Measurements from ENCODE around the gene MEF2C.

Gene MEF2C

DNA sequence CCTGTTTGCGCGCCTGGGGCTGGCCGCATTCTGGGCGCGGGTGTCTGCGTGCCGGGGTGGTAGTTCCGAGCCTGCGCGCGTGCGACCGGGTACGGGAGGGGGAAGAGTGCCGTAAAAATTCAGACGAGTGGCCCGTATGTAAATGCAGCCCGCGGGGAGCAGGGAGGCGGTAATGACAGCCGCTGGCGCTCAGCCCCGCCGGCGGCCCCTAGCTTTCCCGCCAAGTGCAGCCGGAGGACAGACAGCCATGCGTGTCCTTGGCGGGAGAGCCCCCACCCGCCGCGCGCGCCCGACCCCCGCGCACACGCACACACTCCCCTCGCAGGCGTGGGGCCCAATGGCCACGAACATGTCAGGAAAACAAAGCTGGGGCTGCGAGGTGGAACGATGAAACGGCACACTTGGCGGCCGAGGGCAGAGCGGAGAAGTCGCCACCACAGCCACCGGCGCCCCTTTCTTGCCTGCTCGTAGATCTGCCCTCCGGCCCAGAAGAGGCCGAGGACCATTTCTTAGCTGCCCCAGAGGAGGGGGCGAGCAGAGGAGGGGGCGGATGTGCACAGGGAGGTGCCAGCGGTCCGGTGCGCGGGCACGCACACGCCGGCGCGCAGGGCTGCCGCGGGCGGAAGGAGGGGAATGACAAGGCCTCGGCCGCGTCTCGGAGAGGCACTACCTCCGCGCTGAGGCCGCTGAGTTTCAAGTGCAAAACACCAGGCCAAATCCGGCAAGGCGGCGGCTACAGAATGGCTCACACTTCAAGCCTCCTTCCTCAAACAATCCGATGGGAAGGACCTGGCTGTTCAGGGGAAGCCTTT, 208.4 kb downstream of the MEF2C start:
- no peak for DNase-seq (ENCODE audit: low read depth)

DNA sequence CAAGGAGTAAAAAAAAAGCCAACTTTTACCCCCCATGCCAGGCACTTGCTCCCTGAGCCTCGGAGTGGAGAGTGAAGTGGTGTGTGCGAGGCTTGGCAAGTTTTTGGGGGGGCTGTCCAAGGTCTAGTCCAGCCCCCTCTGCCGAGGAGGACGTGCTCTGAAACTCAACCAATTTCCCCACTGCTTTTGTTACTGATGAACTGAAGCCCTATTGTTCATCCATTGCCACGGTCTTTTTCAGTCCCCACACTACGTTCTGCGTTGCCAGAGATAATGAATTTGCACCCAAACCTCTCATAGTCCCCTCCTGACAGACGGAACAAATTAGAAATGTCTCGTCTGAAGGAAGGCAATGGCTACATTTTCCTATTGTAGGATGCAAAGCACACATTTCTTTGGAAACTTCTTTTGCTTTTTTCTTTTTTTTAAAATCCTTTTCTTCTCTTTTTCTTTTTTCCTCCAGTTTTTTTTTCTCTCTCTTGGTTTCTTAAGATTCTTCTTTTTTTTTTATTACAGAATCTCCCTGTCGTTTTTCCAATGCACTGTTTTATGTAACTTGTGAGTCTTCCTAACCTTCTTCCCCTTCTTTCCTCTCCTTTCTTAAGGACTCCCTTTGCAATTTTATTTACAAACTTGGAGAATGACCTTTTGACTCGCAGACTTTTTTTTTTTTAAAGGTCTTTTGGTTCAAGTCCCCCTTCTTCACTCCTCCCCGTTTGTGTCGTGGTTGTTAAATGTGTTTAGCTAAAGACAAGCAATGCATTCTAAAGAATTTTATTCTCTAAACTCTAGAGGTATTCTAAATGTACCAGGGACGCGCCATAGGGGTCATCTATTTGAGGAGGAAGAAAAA, 209.5 kb downstream of the MEF2C start:
- no peak for DNase-seq (ENCODE audit: low read depth)

DNA sequence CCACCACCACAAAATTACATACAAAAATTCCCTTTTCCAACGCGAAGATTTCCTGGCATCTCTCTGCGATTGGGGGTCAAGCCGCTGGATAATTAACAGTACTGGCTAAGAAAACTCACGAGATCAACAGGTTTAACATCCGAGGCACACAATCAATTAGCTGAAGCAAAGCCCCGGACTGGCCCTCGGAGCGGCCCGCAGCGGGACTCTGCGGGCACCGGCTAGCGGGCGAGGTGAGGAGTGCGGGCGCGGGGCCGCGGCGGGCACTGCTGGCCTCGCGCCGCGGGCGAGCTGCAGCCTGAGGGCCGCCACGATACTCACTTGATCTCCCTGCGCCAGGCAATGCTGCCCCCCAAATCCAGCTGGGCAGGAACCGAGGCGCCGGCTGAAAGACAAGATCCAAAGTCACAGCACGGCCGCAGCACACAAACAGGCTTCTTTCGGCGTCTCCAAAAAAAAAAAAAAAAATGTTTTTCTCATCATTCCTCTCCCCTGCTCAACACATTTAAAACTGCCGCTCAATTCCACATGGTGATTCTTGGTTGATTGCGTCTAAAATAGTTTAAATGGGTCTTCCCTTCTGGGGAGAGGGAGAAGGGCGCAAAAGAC, 210.2 kb downstream of the MEF2C start:
- DNase-seq (ENCODE audit: low read depth): no peak

DNA sequence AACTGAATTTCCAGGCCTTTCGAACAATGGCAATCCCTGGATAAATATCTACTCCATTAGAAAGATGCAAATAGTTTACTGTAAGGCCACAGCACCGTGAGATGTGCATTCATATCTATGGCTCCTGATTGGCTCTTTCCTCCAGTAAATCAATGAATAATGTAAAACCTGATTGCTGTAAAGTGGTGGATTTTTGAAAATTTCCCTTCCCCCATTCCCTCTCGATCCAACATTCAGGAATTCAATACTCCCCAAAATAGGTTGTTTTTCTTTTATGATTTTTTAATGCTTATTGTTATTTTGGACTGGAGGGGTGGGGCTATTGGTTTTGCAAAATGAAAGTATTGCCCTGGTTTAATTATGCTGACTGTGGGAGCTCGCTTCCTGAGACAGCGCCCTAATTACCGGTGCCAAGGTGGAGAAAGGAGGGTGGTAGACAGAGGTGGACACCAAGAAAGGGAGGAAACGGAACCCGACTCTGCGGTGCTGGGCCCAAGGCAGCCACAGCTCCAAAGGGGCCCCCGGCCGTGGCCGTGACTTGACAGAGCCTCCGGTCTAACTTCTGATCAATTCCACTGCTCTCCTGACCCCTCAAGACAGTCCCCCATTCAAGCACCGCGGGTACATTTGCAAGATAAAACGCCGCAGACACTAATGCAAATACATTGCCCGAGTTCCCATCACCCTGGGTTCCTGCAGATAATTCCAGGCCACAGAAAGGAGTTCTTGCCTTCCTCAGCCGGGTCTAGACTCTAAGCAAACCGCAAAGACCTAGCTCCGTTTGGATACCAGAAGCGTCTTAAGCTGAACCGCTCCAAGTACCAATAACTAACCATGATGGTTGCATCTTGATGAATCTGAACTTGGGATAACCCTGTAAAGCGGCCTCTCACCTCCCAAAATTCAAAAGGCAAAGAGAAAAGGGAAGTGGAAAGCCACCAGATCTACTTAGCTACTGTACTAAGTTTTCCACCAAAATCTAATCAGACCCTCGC, 211.2 kb downstream of the MEF2C start:
- DNase-seq (ENCODE audit: low read depth): no peak

DNA sequence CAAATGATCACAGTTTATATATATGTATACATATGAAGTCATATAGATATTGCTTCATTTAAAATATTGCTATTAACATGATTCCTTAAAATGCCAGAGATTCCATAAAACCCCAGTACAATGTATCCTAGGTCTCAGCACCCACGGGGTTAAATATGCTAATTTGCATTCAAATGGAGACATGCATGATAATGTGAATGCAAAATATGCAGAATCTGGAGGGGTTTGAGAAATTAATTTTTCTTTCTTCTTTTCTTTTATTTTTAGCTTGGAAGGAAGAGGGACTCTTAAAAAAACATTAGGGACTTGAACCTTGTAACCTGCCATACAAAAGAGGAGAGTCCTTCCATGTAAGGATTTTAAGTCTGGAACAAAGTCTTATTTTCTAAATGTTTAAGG, 211.9 kb downstream of the MEF2C start:
- no peak for DNase-seq (ENCODE audit: low read depth)

DNA sequence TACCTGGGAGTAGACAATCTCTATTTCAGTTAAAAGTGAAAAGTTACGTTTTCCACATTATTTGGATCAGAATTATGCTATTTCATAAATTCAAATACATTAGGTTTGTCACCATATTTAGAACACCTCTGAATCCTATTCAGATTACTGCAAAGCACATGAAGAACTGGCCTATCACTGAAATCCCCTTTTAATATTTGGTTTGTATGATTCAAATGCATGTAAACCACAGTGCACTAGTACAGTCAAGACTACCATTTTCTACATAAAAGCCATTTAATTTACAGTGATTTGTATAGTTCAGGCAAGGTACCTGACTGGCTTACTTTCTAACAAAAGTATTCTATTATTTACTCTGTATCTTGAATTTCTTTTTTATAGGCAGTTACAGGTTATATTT, 212.5 kb downstream of the MEF2C start:
- no peak for DNase-seq (ENCODE audit: low read depth)

DNA sequence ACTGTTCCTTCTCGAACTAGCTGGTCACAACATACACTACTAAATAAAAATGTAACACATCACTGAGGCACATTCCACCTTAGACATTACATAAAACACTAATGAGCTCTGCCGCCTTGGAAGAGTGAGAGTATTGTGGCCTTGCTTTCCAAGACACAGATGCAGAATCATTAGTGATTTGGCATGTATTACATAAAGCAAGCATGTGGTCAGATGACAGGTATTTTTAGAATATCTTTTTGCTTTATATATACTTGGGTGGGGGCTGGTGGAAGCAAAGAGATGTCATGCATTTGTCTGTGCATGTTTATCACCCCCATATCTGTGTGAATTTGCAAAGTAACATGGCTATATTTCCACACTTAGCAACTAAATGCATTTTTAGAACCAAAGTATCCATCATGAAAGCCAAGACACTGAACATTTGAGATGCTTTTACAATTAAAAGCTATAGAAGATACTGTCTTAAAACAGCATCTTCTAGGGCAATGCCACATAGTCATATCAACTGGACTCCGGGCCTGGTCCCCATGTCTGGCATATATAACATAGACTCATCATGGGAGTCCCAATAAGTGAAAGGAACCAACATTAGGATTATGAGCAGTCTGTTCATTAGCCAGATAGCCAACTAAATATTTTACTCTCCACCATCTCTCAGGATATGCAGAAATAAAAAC, 213.5 kb downstream of the MEF2C start:
- no peak for DNase-seq (ENCODE audit: low read depth)

DNA sequence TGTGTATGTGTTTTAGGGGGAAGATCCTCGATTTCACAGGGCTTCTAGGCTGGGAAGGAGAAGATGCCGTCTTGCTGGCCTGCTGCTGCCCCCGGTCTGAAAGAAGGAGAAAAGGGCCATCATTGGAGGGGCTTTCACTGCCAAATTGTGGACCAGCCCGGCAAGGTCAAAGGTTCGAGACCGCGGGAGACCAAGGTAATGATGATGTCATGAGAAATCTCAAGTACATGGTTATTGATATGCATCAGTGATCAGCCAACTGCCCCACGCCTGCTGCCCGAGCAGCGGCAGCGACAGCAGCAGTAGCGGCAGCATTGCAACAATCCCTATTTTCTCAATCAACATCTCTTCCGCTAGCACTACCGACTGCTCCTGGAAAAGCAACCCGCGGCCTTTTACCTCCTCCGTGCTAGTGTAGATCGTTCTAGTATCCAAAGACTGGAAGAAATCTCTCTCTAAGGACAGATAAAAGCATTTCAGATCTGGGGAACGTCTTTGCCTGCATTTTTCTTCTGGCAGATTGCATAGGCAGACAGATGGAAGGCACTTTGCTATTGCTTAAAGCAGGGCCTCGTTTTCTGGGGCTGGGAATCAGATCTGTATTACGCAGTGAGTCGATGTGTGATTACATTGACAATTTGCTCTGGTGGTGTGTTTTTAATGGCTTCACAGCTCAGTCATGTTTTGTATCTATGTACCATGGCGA, 215.3 kb downstream of the MEF2C start:
- no peak for DNase-seq (ENCODE audit: low read depth)
